B cell (primary cell): ENCODE measurements around the gene BCL2L13.

Experiments
- CTCF ChIP-seq: fragments of 200-600 bp; IDR thresholded peaks from one replicate; pipeline ENCODE4 v1.8.0; 2022; ENCODE audit warnings: antibody characterized with exemption, mild to moderate bottlenecking
- EZH2 ChIP-seq: IDR thresholded peaks from 2 replicates; pipeline ENCODE4 v1.6.1; 2012; ENCODE audit warnings: borderline replicate concordance, low read depth, mild to moderate bottlenecking, moderate library complexity, low read length; ENCODE audit not compliant: insufficient read depth, poor library complexity, severe bottlenecking

- TF ChIP-seq CTCF (no peak), EZH2 (no peak)
Measured at GRCh38 chr22:17707526-17707925, 69.0 kb downstream of the BCL2L13 start.
